ENCODE data around the gene NUP50. TPM values are rescaled to one million over a fixed set of nuclear protein-coding genes. Genes with fewer than 3 reads are reported as not detected.

The NUP50 gene
- total RNA-seq, 1 donor from 2014 or later = 19.1 TPM

DNA sequence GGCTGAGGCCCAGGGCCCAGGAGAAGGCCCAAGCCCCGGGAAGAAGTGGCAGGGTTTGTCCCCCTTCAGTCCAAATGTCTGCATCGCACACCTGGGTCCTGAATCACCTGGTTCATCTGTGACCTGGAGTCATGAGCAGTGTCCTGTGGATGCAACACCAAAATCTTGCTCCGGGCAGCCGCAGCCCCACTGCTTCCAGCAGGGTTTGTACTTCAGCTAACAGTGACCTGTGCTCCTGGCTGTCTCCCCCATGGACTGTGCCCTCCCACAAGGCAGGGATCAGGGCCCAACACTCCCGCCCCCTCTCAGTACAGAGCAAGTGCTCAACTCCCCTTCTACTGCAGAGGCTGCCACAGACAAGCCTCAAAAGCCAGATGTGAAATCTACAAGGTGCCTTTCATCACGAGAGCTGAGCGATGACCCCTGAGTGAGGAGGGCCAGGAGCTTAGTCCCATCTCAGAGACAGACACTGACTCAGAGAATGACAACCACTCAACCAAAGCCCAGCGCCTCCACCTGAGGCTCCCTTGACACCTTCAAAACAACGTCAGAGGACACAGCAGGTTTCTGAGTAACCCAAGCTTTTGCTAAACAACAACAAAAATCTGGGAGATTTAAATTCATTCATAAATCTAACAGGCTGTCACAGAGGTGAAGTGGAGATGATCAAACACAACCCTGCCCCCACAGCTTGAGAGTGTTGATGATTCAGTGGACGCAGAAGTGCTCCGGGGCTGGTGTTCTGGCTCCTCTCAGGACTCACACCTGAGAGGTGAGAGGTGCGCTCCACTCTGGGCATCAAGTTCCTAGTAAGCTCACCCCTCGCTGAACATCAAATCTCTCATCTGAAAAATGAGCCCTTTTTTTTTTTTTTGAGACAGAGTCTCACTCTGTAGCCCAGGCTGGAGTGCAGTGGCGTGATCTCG, 73.6 kb downstream of the NUP50 start:
- no peak for DNase-seq
- ATAC-seq (ENCODE audit: poor library complexity) = no peak
- intact Hi-C loops (cut with DNase I) = no loop called here

Small RNAs within 50 kb of the gene (microRNA-seq; reads per million reads assigned to microRNA genes)
- gene MIR1249 = 1.6 reads per million

Other genes with a start within 250 kb of the NUP50 start
- gene PHF21B, start 153.9 kb upstream of the NUP50 start, total RNA-seq = 0.30 TPM
- 18.6 TPM for gene KIAA0930, start 77.0 kb downstream of the NUP50 start, total RNA-seq
- 0.65 TPM for gene UPK3A, start 121.0 kb downstream of the NUP50 start, total RNA-seq
- gene FAM118A, start 146.0 kb downstream of the NUP50 start, total RNA-seq = 21.1 TPM
- not detected for gene SMC1B, start 249.7 kb downstream of the NUP50 start, total RNA-seq
- not detected for gene RIBC2, start 249.8 kb downstream of the NUP50 start, total RNA-seq